Measurements from ENCODE around the gene RHOU.

DNA sequence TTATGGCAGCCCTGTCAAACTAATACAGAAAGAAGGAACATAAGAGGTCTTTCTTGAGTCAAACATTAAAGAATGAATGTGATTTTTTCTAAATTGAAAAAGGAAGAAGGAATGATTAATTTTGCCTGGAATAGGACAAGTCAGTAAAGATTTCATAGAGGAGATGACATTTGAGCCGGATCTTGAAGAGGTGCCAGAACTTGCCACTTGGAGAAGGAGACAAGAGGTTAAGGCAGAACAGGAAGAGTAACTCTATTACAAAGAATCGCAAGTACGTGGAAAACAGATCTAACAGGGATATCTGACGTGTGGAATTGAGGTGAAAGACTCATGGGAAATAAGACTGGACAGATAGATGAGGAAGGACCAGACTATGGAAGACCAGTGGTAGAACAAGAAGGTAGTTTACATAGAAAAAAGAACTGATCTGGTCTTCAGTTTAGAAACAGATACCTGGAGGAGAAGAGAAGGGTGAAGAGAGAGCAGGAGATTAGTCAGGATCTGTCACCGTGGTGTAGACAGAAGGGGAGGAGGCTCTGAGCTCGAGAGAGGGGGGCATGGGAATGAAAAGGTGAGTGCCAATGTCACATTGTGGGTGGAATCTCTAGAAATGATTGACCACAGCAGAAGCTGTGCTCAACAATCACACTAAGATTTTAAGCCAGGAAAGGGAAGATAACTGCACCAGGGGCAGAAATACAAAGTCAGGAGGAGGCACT, 32.5 kb downstream of the RHOU start:
- TF ChIP-seq, protein P1, sequence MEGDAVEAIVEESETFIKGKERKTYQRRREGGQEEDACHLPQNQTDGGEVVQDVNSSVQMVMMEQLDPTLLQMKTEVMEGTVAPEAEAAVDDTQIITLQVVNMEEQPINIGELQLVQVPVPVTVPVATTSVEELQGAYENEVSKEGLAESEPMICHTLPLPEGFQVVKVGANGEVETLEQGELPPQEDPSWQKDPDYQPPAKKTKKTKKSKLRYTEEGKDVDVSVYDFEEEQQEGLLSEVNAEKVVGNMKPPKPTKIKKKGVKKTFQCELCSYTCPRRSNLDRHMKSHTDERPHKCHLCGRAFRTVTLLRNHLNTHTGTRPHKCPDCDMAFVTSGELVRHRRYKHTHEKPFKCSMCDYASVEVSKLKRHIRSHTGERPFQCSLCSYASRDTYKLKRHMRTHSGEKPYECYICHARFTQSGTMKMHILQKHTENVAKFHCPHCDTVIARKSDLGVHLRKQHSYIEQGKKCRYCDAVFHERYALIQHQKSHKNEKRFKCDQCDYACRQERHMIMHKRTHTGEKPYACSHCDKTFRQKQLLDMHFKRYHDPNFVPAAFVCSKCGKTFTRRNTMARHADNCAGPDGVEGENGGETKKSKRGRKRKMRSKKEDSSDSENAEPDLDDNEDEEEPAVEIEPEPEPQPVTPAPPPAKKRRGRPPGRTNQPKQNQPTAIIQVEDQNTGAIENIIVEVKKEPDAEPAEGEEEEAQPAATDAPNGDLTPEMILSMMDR (conservative IDR thresholded peaks at IDR 0.05), result no peak
- TF ChIP-seq EZH2 (IDR thresholded peaks at IDR 0.05; ENCODE audit: low read depth), result no peak
